Erythroblast (primary cell): Measurements from ENCODE around the gene HLF.

Experiments
- GATA1 ChIP-seq: IDR thresholded peaks from 2 replicates; pipeline ENCODE4 v1.6.1; 2011; ENCODE audit warnings: low read depth, mild to moderate bottlenecking, control low read depth, low read length, moderate library complexity
- POLR2A ChIP-seq: IDR thresholded peaks from 2 replicates; pipeline ENCODE4 v1.6.1; 2011; ENCODE audit warnings: mild to moderate bottlenecking, low read length

DNA sequence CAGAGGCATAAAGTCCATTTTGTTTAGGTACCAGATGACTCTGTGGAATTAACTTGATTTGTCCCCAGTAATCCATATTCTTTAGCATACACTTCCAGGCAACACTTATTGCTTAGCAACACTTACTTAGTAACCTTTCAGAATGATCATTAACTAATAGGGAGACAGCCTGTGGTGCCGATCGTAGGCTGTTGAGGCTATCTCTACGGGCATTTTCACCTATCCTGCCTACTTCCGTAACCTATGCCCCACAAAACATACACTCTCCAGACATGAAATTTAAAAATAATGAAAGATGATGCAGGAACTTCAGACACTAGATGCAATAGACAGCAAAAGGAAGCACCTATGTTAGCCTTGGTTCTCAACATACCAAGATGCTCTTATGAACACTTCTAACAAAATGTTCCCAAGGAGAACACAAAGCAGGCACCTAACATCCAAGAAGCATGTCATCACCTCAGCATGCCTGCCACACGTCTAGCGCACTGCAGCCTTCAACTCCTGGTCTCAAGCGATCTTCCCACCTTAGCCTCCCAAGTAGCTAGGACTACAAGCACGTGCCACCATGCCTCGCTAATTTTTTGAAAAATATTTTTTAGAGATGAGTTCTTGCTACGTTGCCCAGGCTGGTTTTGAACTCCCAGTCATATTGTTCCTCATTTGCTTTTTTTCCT, 34.5 kb downstream of the HLF start:
- TF ChIP-seq POLR2A (no peak), GATA1 (no peak)
